ENCODE measurements around the gene NANOS3. TPM values are rescaled to one million over a fixed set of nuclear protein-coding genes. Genes with fewer than 3 reads are reported as not detected.

NANOS3 gene
- total RNA-seq, 1 experiment from 2014 or later = 1.1 TPM

- Mint-ChIP-seq H3K4me1 (peaks cover 16% of the 10 kb centered on the region), H3K27me3 (ENCODE audit: low read depth) (no peaks in the 10 kb centered on the region), H3K27ac (peak overlapping the region; percentile 32; the same call in 1 of the 2 replicates), H3K4me3 (no peak overlapping the region), H3K36me3 (peaks cover 19% of the 10 kb centered on the region), H3K9me3 (no peaks in the 10 kb centered on the region)
- ChIA-PET CTCF (interaction anchor here (0.6 to 3.1 kb wide), 2 partner anchors 30 to 463 kb away, joined by 3 to 17 read pairs; no protein-coding TSS in a partner anchor), POLR2A (no interaction called here)
- ATAC-seq = no peak
- DNase-seq (ENCODE audit: low spot score) = no peak
- TF ChIP-seq PRDM15 (CRISPR knock-in tag; IDR thresholded peaks at IDR 0.05) (no peak), TEAD4 (CRISPR knock-in tag; IDR thresholded peaks at IDR 0.05) (no peak), RORB (CRISPR knock-in tag; IDR thresholded peaks at IDR 0.05) (no peak), ESRRA (CRISPR knock-in tag; IDR thresholded peaks at IDR 0.05; ENCODE audit: borderline replicate concordance) (no peak), ZNF263 (CRISPR knock-in tag; IDR thresholded peaks at IDR 0.05; ENCODE audit: low read depth) (no peak), PRRX2 (CRISPR knock-in tag; IDR thresholded peaks at IDR 0.05) (no peak), TEAD1 (CRISPR knock-in tag; IDR thresholded peaks at IDR 0.05) (no peak), MLX (CRISPR knock-in tag; IDR thresholded peaks at IDR 0.05) (no peak), NR2C2 (CRISPR knock-in tag; IDR thresholded peaks at IDR 0.05) (no peak), ZBTB43 (CRISPR knock-in tag; IDR thresholded peaks at IDR 0.05) (no peak), SMAD3 (CRISPR knock-in tag; IDR thresholded peaks at IDR 0.05; ENCODE audit: borderline replicate concordance) (no peak), FOXP4 (CRISPR knock-in tag; IDR thresholded peaks at IDR 0.05) (no peak), CBFB (CRISPR knock-in tag; IDR thresholded peaks at IDR 0.05; ENCODE audit: low read depth) (no peak), SMAD4 (CRISPR knock-in tag; IDR thresholded peaks at IDR 0.05) (no peak), RELA (CRISPR knock-in tag; IDR thresholded peaks at IDR 0.05; ENCODE audit: borderline replicate concordance) (no peak)
- TF ChIP-seq, protein P1, sequence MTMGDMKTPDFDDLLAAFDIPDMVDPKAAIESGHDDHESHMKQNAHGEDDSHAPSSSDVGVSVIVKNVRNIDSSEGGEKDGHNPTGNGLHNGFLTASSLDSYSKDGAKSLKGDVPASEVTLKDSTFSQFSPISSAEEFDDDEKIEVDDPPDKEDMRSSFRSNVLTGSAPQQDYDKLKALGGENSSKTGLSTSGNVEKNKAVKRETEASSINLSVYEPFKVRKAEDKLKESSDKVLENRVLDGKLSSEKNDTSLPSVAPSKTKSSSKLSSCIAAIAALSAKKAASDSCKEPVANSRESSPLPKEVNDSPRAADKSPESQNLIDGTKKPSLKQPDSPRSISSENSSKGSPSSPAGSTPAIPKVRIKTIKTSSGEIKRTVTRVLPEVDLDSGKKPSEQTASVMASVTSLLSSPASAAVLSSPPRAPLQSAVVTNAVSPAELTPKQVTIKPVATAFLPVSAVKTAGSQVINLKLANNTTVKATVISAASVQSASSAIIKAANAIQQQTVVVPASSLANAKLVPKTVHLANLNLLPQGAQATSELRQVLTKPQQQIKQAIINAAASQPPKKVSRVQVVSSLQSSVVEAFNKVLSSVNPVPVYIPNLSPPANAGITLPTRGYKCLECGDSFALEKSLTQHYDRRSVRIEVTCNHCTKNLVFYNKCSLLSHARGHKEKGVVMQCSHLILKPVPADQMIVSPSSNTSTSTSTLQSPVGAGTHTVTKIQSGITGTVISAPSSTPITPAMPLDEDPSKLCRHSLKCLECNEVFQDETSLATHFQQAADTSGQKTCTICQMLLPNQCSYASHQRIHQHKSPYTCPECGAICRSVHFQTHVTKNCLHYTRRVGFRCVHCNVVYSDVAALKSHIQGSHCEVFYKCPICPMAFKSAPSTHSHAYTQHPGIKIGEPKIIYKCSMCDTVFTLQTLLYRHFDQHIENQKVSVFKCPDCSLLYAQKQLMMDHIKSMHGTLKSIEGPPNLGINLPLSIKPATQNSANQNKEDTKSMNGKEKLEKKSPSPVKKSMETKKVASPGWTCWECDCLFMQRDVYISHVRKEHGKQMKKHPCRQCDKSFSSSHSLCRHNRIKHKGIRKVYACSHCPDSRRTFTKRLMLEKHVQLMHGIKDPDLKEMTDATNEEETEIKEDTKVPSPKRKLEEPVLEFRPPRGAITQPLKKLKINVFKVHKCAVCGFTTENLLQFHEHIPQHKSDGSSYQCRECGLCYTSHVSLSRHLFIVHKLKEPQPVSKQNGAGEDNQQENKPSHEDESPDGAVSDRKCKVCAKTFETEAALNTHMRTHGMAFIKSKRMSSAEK (CRISPR knock-in tag; IDR thresholded peaks at IDR 0.05; ENCODE audit: borderline replicate concordance) = no peak
- TF ChIP-seq, protein P2, sequence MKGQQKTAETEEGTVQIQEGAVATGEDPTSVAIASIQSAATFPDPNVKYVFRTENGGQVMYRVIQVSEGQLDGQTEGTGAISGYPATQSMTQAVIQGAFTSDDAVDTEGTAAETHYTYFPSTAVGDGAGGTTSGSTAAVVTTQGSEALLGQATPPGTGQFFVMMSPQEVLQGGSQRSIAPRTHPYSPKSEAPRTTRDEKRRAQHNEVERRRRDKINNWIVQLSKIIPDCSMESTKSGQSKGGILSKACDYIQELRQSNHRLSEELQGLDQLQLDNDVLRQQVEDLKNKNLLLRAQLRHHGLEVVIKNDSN (CRISPR knock-in tag; IDR thresholded peaks at IDR 0.05) = no peak
- TF ChIP-seq, protein P3, sequence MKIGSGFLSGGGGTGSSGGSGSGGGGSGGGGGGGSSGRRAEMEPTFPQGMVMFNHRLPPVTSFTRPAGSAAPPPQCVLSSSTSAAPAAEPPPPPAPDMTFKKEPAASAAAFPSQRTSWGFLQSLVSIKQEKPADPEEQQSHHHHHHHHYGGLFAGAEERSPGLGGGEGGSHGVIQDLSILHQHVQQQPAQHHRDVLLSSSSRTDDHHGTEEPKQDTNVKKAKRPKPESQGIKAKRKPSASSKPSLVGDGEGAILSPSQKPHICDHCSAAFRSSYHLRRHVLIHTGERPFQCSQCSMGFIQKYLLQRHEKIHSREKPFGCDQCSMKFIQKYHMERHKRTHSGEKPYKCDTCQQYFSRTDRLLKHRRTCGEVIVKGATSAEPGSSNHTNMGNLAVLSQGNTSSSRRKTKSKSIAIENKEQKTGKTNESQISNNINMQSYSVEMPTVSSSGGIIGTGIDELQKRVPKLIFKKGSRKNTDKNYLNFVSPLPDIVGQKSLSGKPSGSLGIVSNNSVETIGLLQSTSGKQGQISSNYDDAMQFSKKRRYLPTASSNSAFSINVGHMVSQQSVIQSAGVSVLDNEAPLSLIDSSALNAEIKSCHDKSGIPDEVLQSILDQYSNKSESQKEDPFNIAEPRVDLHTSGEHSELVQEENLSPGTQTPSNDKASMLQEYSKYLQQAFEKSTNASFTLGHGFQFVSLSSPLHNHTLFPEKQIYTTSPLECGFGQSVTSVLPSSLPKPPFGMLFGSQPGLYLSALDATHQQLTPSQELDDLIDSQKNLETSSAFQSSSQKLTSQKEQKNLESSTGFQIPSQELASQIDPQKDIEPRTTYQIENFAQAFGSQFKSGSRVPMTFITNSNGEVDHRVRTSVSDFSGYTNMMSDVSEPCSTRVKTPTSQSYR (CRISPR knock-in tag; IDR thresholded peaks at IDR 0.05) = no peak
- TF ChIP-seq, protein P4, sequence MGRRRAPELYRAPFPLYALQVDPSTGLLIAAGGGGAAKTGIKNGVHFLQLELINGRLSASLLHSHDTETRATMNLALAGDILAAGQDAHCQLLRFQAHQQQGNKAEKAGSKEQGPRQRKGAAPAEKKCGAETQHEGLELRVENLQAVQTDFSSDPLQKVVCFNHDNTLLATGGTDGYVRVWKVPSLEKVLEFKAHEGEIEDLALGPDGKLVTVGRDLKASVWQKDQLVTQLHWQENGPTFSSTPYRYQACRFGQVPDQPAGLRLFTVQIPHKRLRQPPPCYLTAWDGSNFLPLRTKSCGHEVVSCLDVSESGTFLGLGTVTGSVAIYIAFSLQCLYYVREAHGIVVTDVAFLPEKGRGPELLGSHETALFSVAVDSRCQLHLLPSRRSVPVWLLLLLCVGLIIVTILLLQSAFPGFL (CRISPR knock-in tag; IDR thresholded peaks at IDR 0.05; ENCODE audit: borderline replicate concordance) = no peak
Measured at GRCh38 chr19:13831537-13832467, 45.1 kb upstream of the NANOS3 start.

Data from WTC11 (cell line).